GM18909 (cell line): Measurements from ENCODE around the gene DNAH14.
"Not testable (repeated sequence)": the region's sequence is repeated elsewhere in the genome, so short reads cannot be mapped to it uniquely, and the experiment has no call there.

Experiments used
- ATAC-seq: cut with Tn5 transposase; IDR thresholded peaks from one replicate; pipeline ENCODE4 v1.9.1; 2021; ENCODE audit warnings: mild to moderate bottlenecking; ENCODE audit not compliant: unreplicated experiment, poor library complexity

DNAH14 gene

DNA sequence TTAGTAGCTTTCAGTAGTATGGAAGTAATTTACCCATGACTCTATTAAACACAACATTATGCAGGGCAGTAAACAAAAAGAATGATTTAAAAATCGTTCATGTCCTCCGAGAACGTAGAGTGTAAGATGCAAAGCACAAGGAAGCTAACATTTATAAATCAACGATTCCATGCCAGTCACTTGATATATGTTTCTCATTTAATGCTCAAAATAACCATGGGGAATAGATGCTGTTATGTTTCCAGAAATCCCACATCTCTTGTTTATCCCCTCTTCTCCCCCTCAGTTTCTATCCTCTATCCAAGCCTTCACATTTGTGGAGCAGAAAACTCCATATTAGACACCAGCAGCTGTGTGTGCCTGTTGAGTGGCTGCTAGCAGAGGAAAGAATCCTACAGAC is 445.5 kb downstream of the DNAH14 start:
- no peak for ATAC-seq

DNA sequence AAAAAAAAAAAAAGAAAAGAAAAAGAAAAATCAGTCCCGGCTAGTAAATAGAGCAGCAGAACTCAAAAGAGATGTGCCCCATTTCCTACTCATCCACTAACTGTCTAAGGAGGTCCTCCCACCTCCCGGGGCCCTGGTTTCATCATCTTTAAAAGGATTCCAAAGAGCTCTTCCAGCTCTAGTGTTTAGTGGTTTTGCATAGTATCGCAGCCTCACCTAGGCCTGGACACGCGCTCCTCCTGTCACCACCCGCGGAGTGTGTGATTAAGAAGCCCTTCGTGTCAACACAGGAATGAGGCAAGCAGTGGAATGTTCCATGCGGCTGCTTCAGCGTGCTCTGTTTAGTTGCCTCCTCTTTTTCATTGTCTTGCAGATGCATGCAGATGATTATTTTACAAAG is 449.4 kb downstream of the DNAH14 start:
- no peak for ATAC-seq

DNA sequence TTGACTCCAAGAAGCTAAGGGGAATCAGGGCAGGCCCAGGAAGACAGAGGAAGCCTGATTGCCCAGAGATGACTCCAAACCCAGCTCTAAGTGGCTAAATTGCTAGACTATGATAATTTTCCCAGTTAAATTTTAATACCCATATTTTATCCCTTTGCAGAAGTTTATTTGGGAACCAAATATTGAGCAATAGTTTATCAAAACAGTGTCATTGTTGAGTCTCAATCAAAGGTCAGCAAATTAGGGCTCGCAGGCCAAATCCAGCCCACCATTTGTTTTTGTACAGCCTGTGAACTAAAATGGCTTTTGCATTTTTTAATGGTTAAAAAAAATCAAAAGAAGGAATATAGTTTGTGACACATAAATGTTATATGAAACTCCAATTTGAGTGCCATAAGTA is 451.2 kb downstream of the DNAH14 start:
- ATAC-seq: no peak

DNA sequence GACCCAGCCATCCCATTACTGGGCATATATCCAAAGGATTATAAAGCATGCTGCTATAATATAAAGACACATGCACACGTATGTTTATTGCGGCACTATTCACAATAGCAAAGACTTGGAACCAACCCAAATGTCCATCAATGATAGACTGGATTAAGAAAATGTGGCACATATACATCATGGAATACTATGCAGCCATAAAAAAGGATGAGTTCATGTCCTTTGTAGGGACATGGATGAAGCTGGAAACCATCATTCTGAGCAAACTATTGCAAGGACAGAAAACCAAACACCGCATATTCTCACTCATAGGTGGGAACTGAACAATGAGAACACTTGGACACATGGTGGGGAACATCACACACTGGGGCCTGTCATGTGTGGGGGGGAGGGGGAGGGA is 457.4 kb downstream of the DNAH14 start:
- ATAC-seq: not testable (repeated sequence)

DNA sequence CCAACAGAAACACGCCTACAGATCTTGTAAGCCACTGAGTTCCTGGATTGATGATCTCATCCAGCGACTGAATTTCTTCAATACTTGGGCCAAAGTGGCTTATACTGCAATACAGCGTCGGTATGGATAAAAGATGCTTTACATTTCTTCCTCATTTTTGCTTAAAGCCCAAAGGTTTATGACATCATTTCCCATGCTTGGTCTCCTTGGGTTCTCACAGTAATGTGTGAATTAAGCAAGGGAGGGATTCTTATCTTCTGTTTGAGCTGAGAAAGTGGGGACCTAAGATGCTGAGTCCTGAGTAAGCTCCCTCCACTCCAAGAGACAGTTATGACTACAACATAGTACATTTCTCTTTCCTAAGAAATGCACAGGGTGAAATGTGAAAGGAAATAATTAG is 458.9 kb downstream of the DNAH14 start:
- no peak for ATAC-seq

DNA sequence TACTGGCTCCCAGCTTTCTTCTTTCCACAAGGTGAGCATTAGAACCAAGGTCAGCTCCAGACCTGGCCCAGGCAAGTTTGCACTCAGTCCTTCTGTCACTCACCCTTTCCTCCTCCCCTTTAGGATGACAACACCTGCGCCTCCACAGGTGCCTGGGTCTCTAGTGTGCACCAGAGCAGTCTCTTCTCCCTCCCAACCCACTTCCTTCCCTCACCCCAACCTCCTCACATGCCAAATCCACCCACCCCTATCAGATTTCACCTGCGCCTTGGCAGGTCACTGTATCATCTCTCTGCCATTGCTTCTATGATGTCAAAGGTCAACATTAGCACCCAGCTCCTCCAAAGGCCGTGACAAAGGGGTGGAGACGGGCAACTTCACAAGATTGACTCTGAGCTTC is 460.4 kb downstream of the DNAH14 start:
- ATAC-seq: no peak

DNA sequence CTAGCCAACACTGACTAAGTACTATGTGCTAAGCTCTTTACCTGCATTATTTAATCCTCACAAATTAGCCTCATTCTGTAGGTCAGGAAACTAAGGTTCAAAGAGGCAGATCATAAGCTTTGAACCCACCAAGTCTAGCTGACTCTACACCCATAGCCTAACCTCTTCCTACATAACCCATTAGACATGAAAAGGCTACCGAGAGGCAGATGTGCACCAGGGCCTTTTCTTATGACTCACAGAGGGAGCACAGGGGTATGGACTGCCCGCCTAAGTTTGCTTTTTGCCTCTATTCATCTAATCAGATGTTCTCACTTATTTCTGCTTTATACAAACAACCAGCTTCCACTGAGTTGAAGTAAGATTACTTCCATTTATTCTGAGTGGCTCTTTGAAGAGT is 466.9 kb downstream of the DNAH14 start:
- no peak for ATAC-seq

DNA sequence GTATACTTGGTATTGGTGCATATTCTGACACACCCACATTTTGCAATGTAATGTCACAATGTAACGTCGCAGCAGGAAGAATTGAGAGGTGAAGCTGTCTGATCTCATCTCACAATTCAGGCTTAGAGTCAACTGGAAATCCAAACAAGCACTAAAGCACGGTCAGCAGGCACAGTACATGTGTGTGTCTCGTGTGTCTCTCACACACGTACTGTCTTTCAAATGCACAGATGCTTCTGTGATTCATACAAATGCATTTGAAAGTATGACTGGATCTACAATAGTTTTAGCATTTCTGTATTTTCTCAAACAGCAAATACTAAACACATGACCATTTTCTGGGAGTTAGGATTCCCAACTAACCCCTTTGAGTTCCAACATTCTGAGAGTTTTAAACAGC is 471.5 kb downstream of the DNAH14 start:
- no peak for ATAC-seq

DNA sequence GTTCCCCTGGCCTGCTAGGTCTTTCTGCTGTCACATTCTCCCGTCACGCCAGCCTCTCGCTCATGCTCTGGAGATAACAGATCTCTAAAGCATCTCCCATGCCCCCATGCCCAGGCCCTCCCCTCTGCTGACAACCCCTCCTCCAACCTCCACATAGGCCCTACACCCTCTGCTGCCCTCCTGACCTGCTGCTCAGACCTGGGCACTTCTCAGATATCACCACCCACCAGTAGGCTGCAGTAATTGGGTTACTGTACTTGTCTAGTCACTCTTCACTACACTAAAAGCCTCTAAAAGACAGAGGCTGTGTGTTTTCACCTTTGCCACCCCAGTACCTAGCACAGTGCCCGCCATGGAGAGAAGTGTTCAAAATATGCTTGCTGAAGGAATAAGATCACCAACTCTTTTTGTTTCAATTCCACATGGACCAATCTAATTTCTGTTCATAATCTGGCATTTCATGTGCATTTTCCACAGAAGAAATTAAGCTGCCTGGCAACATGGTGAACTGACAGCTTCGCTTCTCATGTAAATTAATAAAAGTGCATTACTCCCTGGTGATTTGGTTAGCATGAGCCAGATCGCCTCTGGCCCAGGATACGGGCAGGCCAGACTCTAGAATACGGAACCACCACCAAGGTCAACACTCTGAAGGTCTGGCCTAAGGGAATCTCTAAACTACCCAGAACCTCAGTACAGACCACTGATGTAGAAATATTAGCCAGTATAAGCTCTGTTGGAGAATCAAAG is 477.7 kb downstream of the DNAH14 start:
- no peak for ATAC-seq

DNA sequence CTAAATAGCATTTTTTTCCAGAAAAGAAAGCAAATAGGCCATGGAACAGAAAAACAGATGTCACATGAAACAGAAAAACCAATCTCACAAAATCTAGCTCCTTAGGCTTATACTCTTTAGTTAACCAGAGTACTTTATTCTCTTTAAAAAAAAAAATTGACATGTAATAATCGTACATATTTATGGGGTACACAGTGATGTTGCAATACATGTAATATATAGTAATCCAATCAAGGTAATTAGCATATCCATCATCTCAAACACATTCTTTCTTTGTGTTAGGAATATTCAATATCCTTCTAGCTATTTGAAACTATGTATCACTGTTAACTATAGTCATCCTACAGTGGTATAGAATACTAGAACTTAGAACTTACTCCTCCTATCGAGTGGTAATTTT is 478.3 kb downstream of the DNAH14 start:
- no peak for ATAC-seq

DNA sequence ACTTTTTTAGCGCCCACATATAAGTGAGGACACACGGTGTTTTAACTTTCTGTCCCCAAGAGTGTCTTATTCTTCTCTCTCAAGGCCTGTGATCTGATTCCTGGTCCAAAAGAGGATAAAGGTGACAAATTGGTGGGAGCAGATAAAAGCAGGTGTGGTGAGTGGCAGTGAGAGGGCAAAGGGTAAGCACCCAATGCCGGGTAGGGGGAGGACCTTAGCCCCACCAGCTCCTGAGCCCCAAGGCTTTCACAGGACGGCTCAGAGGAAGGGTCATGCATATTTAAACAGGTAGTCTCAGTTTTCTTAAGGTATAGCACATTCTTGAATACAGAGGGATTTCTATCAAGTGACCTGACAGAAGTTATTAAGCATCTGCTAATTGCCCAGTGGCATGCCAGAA is 478.8 kb downstream of the DNAH14 start:
- no peak for ATAC-seq

DNA sequence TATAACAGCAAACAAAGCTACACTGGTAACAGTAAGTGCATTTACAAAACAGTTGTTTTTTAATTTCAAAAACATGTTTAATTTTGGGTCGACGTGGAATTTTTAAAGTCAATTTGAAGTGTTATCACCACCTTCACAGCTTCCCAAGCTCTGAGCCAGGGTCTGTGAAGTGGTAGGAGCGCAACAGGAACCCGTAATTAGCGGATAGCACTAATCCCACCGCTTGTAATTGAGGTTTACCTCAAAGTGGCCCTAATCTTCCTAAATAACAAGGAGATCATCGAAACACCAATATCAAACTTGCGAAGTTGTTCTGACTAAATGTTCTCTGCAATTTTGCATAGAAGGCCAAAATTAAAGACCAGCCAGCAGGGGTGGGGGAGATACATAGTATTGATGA is 479.6 kb downstream of the DNAH14 start:
- ATAC-seq: no peak

DNA sequence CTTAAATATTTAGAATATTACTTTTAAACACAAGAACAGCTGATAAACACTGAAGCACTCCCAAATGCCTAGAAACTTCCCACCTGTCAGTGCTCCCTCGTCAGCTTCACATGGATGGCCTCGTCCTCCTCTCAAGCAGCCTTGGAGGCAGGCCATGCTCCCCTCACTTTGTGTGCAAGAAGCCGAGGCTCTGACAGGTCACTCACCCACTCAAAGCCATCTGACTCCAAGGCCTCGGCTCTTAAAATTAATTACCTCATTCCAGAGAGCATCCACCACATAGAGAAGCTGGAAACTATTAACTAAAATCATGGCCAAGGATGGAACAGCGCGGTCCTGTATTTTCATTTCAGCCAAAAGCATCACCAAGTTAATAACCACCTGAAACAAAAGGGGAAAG is 480.6 kb downstream of the DNAH14 start:
- no peak for ATAC-seq

DNA sequence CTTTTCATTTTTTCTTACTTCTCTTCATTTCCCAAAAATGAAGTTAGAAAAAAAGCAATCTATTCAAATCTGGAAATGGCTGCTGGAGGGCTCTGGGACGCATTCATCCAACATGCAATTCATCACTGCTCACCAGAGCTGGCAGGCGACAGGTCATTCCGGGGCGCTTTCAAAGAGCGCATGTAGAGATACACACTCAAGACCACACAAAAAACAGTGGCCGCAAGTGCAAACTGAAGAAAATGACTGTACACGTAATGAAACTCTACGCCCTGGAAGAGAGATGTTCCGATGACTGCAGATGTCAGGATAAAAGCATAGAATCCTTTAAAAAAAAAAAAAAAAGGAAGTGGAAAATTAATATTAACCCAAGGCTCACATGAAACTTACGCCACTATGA is 482.8 kb downstream of the DNAH14 start:
- no peak for ATAC-seq

DNA sequence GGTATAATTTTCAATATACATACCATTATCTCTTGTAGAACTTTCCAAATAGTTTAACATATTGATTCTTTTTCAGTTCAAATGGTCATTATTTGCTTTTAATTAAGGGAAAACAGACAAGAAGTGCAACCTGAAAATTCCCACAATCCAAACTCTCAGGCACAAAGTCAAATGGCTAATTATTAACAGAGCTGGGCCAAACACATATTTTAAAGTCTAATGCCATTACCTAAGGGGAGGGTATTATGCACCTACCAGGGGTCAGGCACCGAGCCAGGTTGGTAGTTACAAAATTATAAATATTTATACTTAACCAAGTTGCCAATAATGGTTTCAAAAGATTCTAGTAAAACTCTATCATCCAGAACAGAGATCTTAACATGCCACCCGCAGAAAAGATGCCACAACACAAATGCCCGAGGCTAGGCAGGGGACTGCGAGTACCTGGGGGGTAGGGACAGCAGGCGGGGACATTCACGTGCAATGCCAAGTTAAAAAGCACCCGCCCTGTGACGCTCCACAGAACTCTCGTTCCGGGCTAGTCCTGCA is 483.4 kb downstream of the DNAH14 start:
- no peak for ATAC-seq

DNA sequence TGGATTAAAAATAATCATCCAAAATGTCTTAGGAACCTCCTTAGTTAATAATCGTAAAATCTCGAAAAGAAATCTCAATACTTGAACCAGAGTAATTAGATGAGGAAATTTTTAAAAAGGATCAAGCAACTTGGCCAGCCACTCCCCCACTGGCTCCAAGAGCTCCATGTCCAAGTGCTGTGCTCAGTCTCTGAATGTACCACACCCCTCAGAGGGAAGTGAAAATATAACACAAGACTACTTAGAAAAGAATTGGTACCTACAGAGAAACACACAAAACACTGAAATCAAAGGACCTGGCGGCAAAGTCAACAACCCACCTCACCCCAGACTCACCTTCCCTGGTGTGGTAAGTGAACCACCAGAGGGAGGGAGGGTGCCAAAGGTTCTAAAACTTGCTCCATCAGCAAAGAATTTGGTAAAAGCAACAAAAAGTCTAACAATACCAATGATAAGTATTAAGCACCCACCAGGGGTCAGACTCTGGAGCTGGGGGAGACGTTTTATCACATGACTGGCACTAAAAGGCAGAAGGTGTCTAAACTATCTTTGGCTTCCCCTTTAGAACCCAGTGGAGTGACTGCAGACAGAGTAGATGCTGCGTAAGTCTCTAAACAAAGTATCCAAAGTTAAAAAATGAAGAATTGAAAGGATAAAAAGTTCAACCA is 484.4 kb downstream of the DNAH14 start:
- ATAC-seq: no peak

DNA sequence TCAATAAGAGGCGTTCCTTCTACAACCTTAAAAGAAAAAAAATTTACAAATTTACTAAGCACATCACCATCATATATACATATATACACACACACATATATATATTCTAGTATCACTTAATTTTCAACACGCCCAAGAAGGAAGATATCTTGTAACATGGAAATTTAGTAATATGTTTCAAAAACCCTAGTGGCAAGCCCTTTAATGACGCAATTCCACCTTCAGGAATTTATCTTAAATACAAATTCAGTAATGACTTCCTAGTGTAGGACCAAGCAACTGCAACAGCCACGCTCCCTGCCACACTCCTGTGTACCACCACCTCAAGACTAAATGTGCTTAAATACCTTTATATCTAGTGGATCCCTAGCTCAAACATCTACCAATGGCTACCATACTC is 485.8 kb downstream of the DNAH14 start:
- no peak for ATAC-seq

DNA sequence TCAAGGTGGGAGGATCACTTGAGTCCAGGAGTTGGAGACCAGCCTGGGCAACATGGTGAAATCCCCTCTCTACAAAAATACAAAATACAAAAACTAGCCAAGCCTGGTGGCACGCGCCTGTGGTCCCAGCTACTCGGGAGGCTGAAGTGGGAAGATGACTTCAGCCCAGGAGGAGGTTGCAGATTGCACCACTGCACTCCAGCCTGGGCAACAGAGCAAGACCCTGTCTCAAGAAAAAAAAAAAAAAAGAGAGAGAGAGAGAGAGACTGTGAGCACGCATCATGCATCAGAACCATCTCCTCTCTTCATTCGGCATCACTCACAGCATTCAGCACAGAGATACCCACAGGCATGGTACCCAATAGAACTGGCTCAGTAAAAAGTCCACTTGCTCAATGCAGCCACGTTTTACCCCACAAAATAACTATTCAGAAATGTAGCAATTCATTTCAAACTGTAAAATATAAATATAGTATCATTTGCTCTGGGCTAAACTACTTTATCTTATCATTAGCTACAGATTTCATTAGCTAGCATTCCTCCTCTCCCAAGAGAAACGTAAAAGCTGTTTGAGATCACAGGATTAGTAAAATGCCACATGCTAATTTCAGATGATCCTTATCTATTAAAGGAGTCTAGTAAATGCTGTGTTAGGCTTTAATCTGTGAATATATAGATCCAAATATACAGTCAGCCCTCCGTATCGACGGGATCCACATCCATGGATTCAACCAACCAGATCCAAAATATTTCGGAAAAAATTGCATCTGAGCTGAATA is 486.7 kb downstream of the DNAH14 start:
- ATAC-seq: no peak

DNA sequence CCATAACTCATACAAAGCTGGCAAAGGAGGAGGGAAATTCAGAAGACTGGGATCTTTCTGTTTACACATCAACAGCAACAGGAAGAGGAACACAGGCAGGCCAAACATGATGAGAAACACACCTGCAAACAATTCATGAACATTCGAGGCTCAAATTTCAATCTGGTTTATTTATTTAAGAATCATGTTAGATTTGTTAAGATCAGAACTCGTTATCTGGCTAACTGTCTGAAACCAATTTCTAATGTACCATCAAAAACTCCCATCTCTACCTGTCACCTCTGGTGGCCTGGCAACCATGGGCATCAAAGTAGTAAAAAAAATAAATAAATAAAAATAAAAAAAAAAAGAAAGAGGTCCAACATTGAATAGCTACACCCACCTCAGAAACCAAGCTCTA is 488.6 kb downstream of the DNAH14 start:
- no peak for ATAC-seq

DNA sequence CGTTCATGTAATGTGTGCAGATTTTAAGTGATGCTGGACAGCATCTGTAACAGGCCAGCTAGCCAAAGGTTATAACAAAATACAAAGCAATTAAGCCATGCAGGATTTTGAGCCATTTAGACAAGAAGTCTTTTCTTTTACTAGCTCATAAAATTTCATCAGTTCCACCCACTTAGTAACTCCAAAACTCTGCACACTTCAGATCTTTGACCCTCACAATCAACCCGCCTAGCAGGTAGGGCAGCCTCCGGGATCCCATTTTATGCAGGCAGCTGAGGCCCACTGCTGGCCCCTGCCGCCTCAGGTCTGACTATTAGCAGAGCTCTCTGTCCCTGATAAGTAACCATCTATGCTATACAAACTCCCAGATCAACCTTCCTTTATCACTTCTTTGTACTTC is 489.1 kb downstream of the DNAH14 start:
- ATAC-seq: no peak

DNA sequence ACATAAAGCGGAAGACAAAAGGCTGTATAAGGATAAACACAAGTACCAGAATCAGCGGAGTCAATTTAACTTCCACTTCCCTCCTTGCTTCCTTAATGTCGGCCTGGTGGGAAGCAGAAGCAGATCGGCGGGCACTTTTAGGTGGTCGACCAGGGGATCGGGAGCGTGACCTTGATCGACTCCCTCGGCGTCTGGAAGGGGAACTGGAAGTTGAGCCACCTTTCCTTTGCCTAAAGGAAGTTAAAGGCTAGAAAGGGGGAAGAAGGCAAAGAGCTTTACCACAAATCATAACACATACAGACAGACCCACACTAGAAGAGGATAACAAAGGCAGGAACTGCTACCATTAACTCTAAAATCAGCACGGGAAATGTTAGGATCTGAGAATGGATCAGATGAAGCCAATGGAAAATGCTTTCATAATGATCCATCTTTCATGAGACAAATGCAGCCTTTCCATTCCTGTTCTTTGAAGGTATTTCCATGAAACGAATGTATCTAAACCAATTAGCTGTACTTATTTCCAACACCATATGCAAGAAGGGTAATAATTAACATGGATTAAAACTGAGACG is 492.6 kb downstream of the DNAH14 start:
- no peak for ATAC-seq
